ENCODE data around the gene EMILIN1.
A peak's percentile ranks its signal among the peaks of the same experiment; 100 is the strongest.

The EMILIN1 gene

DNA sequence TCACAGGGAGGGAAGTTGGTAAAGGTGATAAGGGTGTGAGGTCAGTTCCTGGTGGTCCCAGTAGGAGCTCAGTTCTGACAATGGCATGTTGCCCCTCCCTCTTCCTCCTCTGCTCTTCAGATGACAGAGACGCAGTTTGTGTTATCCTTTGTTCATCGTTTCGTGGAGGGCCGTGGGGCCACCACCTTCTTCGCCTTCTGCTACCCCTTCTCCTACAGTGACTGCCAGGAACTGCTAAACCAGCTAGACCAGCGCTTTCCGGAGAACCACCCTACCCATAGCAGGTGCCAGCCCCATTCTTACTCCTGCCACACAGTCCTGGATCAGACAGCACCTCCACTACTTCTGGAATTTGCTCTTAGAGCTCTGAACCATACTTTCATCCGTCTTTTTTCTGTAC is 24.6 kb upstream of the EMILIN1 start:
- Histone ChIP-seq H4K8ac (ENCODE audit: low read length) (no peak overlapping the region), H3K27me3 (ENCODE audit: control insufficient read depth in 1 of 2, insufficient read depth in 1 of 2, low read length in 2 of 2) (no peaks in the 10 kb centered on the region), H2BK15ac (ENCODE audit: low read depth, poor library complexity, severe bottlenecking) (no peak overlapping the region), H3K23ac (ENCODE audit: low read length in 2 of 2) (no peak overlapping the region), H2BK5ac (ENCODE audit: low read depth, low read length, poor library complexity, severe bottlenecking) (no peak overlapping the region), H3K27ac (ENCODE audit: low read length, poor library complexity, severe bottlenecking) (no peak overlapping the region), H4K91ac (ENCODE audit: low read length) (no peak overlapping the region), H3K4me3 (ENCODE audit: insufficient read depth in 1 of 2, low read depth in 1 of 2, low read length in 2 of 2) (no peak overlapping the region), H3K4me1 (ENCODE audit: control insufficient read depth, insufficient read depth, low read depth, low read length) (peaks cover 10% of the 10 kb centered on the region), H2AK5ac (ENCODE audit: low read length, severe bottlenecking) (no peak overlapping the region), H3K4ac (ENCODE audit: low read depth in 1 of 2, low read length in 2 of 2) (no peak overlapping the region), H3K14ac (ENCODE audit: low read length in 2 of 2) (no peak overlapping the region), H2AFZ (ENCODE audit: low read depth, low read length) (no peak overlapping the region), H2BK120ac (ENCODE audit: low read depth, low read length) (no peak overlapping the region), H3K9ac (ENCODE audit: low read length) (no peak overlapping the region), H2BK12ac (ENCODE audit: low read length in 2 of 2) (no peak overlapping the region), H3K4me2 (ENCODE audit: low read length, poor library complexity, severe bottlenecking) (no peak overlapping the region), H3K9me3 (ENCODE audit: control insufficient read depth, low read length) (no peaks in the 10 kb centered on the region), H3K79me1 (replicated peaks; ENCODE audit: low read length, poor library complexity, severe bottlenecking) (peaks cover 21% of the 10 kb centered on the region), H3K18ac (ENCODE audit: low read depth in 1 of 2, low read length in 2 of 2) (no peak overlapping the region), H3K36me3 (ENCODE audit: control insufficient read depth in 1 of 2, insufficient read depth in 2 of 2, low read depth in 1 of 2, low read length in 2 of 2) (peaks cover 35 to 51% of the 10 kb centered on the region in 2 experiments)
- no peak for DNase-seq
- WGBS = 86% methylated on average over 8 of the region's 8 CpGs

DNA sequence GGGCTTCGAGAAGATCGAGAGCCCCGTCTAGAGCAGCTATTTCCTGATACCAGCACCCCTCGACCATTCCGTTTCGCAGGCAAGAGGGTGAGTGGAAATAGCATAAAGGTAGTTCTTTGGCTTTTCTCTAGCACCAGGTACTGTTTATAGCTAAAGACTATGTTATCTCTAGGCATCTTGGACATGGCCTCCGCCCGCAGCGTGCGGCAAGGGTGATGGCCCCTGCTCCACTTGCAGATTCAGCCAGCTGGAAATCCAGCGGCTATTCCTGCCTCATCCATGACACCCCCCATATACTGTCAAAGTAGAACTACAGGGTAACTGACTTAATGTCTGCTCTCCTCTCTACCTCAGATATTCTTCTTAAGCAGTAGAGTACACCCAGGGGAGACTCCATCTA is 23.7 kb upstream of the EMILIN1 start:
- Histone ChIP-seq H3K18ac (ENCODE audit: low read depth in 1 of 2, low read length in 2 of 2) (no peak overlapping the region), H2BK5ac (ENCODE audit: low read depth, low read length, poor library complexity, severe bottlenecking) (no peak overlapping the region), H3K4me3 (ENCODE audit: insufficient read depth in 1 of 2, low read depth in 1 of 2, low read length in 2 of 2) (no peak overlapping the region), H2BK15ac (ENCODE audit: low read depth, poor library complexity, severe bottlenecking) (no peak overlapping the region), H3K79me1 (replicated peaks; ENCODE audit: low read length, poor library complexity, severe bottlenecking) (peaks cover 20% of the 10 kb centered on the region), H3K4ac (ENCODE audit: low read depth in 1 of 2, low read length in 2 of 2) (no peak overlapping the region), H4K8ac (ENCODE audit: low read length) (no peak overlapping the region), H2BK120ac (ENCODE audit: low read depth, low read length) (no peak overlapping the region), H2AFZ (ENCODE audit: low read depth, low read length) (no peak overlapping the region), H3K27ac (ENCODE audit: low read length, poor library complexity, severe bottlenecking) (no peak overlapping the region), H3K9me3 (ENCODE audit: control insufficient read depth, low read length) (no peaks in the 10 kb centered on the region), H3K36me3 (ENCODE audit: control insufficient read depth in 1 of 2, insufficient read depth in 2 of 2, low read depth in 1 of 2, low read length in 2 of 2) (peaks cover 43 to 61% of the 10 kb centered on the region in 2 experiments), H3K9ac (ENCODE audit: low read length) (no peak overlapping the region), H3K4me2 (ENCODE audit: low read length, poor library complexity, severe bottlenecking) (no peak overlapping the region), H3K14ac (ENCODE audit: low read length in 2 of 2) (no peak overlapping the region), H4K91ac (ENCODE audit: low read length) (no peak overlapping the region), H3K23ac (ENCODE audit: low read length in 2 of 2) (no peak overlapping the region), H3K4me1 (ENCODE audit: control insufficient read depth, insufficient read depth, low read depth, low read length) (peaks cover 6% of the 10 kb centered on the region), H2AK5ac (ENCODE audit: low read length, severe bottlenecking) (no peak overlapping the region), H2BK12ac (ENCODE audit: low read length in 2 of 2) (no peak overlapping the region), H3K27me3 (ENCODE audit: control insufficient read depth in 1 of 2, insufficient read depth in 1 of 2, low read length in 2 of 2) (no peaks in the 10 kb centered on the region)
- 97% methylated on average over 11 of the region's 11 CpGs for WGBS
- no peak for DNase-seq

DNA sequence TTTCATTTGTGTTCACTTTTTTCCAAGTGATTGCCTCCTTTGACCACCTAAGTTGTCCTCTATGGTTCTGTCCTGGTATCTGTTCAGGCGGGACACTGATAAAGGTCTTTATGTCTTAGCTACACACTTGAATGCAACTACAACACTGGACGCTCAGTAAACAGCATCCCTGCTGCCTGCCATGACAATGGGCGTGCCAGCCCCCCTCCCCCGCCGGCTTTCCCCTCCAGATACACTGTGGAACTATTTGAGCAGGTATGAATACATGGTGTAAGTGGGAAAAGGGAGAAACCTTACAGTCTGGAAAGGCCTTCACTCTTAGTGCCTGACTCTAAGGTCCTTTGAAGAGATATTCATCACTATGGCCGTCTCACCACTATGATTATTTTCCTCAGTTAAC is 21.2 kb upstream of the EMILIN1 start:
- H3K79me1 ChIP-seq (replicated peaks; ENCODE audit: low read length, poor library complexity, severe bottlenecking) = peaks cover 20% of the 10 kb centered on the region
- H3K23ac ChIP-seq (ENCODE audit: low read length in 2 of 2) = no peak overlapping the region
- no peak overlapping the region for H2BK120ac ChIP-seq (ENCODE audit: low read depth, low read length)
- no peaks in the 10 kb centered on the region for H3K9me3 ChIP-seq (ENCODE audit: control insufficient read depth, low read length)
- no peak overlapping the region for H4K91ac ChIP-seq (ENCODE audit: low read length)
- peaks cover 48 to 71% of the 10 kb centered on the region in 2 experiments for H3K36me3 ChIP-seq (ENCODE audit: control insufficient read depth in 1 of 2, insufficient read depth in 2 of 2, low read depth in 1 of 2, low read length in 2 of 2)
- no peak overlapping the region for H2AFZ ChIP-seq (ENCODE audit: low read depth, low read length)
- WGBS = 92% methylated on average over 6 of the region's 6 CpGs
- no peak overlapping the region for H2BK15ac ChIP-seq (ENCODE audit: low read depth, poor library complexity, severe bottlenecking)
- no peak overlapping the region for H3K4me3 ChIP-seq (ENCODE audit: insufficient read depth in 1 of 2, low read depth in 1 of 2, low read length in 2 of 2)
- no peak overlapping the region for H3K4me2 ChIP-seq (ENCODE audit: low read length, poor library complexity, severe bottlenecking)
- no peak overlapping the region for H3K9ac ChIP-seq (ENCODE audit: low read length)
- H2AK5ac ChIP-seq (ENCODE audit: low read length, severe bottlenecking) = no peak overlapping the region
- no peak overlapping the region for H2BK5ac ChIP-seq (ENCODE audit: low read depth, low read length, poor library complexity, severe bottlenecking)
- H3K27me3 ChIP-seq (ENCODE audit: control insufficient read depth in 1 of 2, insufficient read depth in 1 of 2, low read length in 2 of 2) = no peaks in the 10 kb centered on the region
- H3K4me1 ChIP-seq (ENCODE audit: control insufficient read depth, insufficient read depth, low read depth, low read length) = peaks cover 4% of the 10 kb centered on the region
- no peak overlapping the region for H4K8ac ChIP-seq (ENCODE audit: low read length)
- no peak overlapping the region for H3K27ac ChIP-seq (ENCODE audit: low read length, poor library complexity, severe bottlenecking)
- no peak overlapping the region for H2BK12ac ChIP-seq (ENCODE audit: low read length in 2 of 2)
- no peak overlapping the region for H3K4ac ChIP-seq (ENCODE audit: low read depth in 1 of 2, low read length in 2 of 2)
- no peak overlapping the region for H3K14ac ChIP-seq (ENCODE audit: low read length in 2 of 2)
- DNase-seq = no peak
- no peak overlapping the region for H3K18ac ChIP-seq (ENCODE audit: low read depth in 1 of 2, low read length in 2 of 2)

DNA sequence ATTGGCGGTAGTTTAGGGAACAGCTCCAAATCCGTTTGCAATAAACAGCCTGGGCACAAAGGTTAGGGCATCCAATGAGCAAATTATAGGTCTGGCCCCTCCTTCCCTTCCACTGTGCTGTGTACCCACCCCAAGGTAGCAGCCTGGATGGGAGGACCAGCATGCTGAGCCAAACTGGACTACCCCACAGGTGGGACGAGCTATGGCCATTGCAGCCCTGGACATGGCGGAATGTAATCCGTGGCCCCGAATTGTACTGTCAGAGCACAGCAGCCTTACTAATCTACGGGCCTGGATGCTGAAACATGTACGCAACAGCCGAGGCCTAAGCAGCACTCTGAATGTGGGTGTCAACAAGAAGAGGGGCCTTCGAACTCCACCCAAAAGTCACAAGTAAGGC is 20.2 kb upstream of the EMILIN1 start:
- no peak overlapping the region for H3K23ac ChIP-seq (ENCODE audit: low read length in 2 of 2)
- H3K27ac ChIP-seq (ENCODE audit: low read length, poor library complexity, severe bottlenecking) = no peak overlapping the region
- no peak for DNase-seq
- H2AFZ ChIP-seq (ENCODE audit: low read depth, low read length) = no peak overlapping the region
- no peak overlapping the region for H2BK5ac ChIP-seq (ENCODE audit: low read depth, low read length, poor library complexity, severe bottlenecking)
- no peaks in the 10 kb centered on the region for H3K27me3 ChIP-seq (ENCODE audit: control insufficient read depth in 1 of 2, insufficient read depth in 1 of 2, low read length in 2 of 2)
- 95% methylated on average over 10 of the region's 10 CpGs for WGBS
- H3K9ac ChIP-seq (ENCODE audit: low read length) = no peak overlapping the region
- no peaks in the 10 kb centered on the region for H3K4me1 ChIP-seq (ENCODE audit: control insufficient read depth, insufficient read depth, low read depth, low read length)
- H4K91ac ChIP-seq (ENCODE audit: low read length) = peak overlapping the region; percentile 25
- no peak overlapping the region for H3K14ac ChIP-seq (ENCODE audit: low read length in 2 of 2)
- no peak overlapping the region for H3K18ac ChIP-seq (ENCODE audit: low read depth in 1 of 2, low read length in 2 of 2)
- peaks cover 20% of the 10 kb centered on the region for H3K79me1 ChIP-seq (replicated peaks; ENCODE audit: low read length, poor library complexity, severe bottlenecking)
- no peaks in the 10 kb centered on the region for H3K9me3 ChIP-seq (ENCODE audit: control insufficient read depth, low read length)
- no peak overlapping the region for H3K4me3 ChIP-seq (ENCODE audit: insufficient read depth in 1 of 2, low read depth in 1 of 2, low read length in 2 of 2)
- no peak overlapping the region for H2BK120ac ChIP-seq (ENCODE audit: low read depth, low read length)
- no peak overlapping the region for H2AK5ac ChIP-seq (ENCODE audit: low read length, severe bottlenecking)
- no peak overlapping the region for H2BK12ac ChIP-seq (ENCODE audit: low read length in 2 of 2)
- peaks cover 47 to 81% of the 10 kb centered on the region in 2 experiments for H3K36me3 ChIP-seq (ENCODE audit: control insufficient read depth in 1 of 2, insufficient read depth in 2 of 2, low read depth in 1 of 2, low read length in 2 of 2)
- no peak overlapping the region for H4K8ac ChIP-seq (ENCODE audit: low read length)
- no peak overlapping the region for H2BK15ac ChIP-seq (ENCODE audit: low read depth, poor library complexity, severe bottlenecking)
- no peak overlapping the region for H3K4ac ChIP-seq (ENCODE audit: low read depth in 1 of 2, low read length in 2 of 2)
- H3K4me2 ChIP-seq (ENCODE audit: low read length, poor library complexity, severe bottlenecking) = no peak overlapping the region

Data from mesenchymal stem cell (in vitro differentiated cells and primary cell).